Stimulated activated CD4-positive, alpha-beta T cell treated with anti-CD3 and anti-CD28 coated beads, Interleukin-12 subunit alpha, Interleukin-12 subunit beta, amount 100 ng/mL, for 4 hours (primary cell): ENCODE measurements around the gene RBM10.
"Not testable (repeated sequence)": the region's sequence is repeated elsewhere in the genome, so short reads cannot be mapped to it uniquely, and the experiment has no call there.

Experiments
- DNase-seq: peaks from one replicate; pipeline ENCODE4 v3.0.0-alpha.2; 2020

RBM10 gene, protein sequence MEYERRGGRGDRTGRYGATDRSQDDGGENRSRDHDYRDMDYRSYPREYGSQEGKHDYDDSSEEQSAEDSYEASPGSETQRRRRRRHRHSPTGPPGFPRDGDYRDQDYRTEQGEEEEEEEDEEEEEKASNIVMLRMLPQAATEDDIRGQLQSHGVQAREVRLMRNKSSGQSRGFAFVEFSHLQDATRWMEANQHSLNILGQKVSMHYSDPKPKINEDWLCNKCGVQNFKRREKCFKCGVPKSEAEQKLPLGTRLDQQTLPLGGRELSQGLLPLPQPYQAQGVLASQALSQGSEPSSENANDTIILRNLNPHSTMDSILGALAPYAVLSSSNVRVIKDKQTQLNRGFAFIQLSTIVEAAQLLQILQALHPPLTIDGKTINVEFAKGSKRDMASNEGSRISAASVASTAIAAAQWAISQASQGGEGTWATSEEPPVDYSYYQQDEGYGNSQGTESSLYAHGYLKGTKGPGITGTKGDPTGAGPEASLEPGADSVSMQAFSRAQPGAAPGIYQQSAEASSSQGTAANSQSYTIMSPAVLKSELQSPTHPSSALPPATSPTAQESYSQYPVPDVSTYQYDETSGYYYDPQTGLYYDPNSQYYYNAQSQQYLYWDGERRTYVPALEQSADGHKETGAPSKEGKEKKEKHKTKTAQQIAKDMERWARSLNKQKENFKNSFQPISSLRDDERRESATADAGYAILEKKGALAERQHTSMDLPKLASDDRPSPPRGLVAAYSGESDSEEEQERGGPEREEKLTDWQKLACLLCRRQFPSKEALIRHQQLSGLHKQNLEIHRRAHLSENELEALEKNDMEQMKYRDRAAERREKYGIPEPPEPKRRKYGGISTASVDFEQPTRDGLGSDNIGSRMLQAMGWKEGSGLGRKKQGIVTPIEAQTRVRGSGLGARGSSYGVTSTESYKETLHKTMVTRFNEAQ

DNA sequence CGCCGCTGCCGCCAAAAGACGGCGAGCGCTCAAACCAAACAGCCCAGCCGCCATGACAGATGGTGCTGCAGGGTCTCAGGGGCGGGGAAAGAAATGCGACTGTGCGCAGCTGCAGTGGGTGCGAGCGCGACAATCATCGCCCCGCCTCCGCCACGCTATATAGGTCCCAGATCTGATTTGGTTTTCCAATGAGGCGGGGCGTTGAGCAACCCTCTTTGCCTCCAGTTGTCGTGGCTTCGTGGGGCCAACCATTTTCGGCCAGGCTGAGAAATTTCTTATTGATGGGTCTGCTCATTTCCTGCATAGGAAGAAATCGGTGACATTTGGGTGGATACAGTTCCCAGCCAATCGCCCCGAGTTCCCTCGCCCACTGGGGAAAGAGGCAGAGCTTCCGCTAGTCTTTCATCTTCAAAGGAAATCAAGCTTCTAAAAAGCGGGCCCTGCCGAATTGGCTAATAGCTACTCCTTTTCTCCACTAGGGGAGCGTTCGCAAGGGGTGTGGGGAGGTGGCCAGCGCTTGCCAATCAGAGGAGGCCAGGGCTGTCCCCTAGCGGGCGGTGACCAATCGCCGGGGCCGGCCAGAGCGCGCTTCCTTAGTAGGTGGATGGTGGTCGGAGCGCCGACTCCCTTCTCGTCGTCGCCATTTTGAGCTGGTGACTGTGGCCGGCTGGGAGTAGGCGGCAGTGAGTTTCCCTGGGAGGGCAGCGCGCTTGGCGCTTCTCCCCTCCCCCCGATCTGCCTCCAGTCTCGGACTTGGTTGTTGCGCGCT is at the start of gene RBM10, which contains the start of gene NDUFB11:
TSS of gene RBM10 (plus strand) at position 596 of the 769 bp plus-strand sequence. CDS start 2,261 bp downstream, outside the sequence.
TSS of gene NDUFB11 (minus strand) at position 77 of the 769 bp plus-strand sequence. CDS start at position 54, 23 bp downstream.
- peak; percentile 80 for DNase-seq

- no peak for DNase-seq
Observed at GRCh38 chrX:47097018-47097417, 48.0 kb upstream of the RBM10 start.

DNA sequence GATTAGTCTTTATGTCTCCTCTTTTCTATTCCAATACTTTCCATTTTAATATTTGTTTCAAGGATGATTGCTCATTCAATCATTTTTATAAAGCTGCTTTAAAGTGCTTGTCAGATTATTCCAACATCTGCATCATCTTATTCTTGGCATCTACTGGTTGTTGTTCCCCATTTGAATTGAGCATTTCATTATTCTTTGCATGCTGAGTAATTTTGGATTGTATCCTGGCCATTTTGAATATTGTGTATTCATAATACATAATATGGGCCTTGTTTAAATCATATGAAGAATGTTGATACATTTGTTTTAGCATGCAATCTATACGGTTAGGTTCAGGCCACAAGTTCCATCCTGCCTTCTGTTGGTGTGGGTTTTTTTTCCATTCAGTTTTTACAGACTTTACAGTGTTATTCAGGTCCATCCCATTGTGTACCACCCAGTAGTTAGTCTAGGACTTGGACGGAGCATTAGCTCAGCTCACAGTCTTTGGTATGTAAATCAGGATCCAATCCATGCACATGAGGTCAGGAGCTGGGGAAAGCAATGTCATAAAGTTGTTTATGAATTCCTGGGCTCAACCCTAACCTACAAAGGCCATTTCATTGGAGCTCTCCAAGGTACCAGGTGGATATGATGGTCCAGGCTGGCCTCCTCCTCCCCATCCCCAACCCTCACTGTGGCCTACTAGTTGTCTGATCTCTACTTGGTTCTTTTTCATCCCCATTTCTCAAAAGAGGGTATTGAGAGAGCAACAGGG is 46.5 kb upstream of the RBM10 start:
- no peak for DNase-seq

GRCh38 chrX:47101206-47101605 is 43.8 kb upstream of the RBM10 start:
- no peak for DNase-seq

GRCh38 chrX:47110936-47111615 is 33.9 kb upstream of the RBM10 start:
- not testable (repeated sequence) for DNase-seq

GRCh38 chrX:47112316-47112954 is 32.6 kb upstream of the RBM10 start:
- DNase-seq, result no peak

DNA sequence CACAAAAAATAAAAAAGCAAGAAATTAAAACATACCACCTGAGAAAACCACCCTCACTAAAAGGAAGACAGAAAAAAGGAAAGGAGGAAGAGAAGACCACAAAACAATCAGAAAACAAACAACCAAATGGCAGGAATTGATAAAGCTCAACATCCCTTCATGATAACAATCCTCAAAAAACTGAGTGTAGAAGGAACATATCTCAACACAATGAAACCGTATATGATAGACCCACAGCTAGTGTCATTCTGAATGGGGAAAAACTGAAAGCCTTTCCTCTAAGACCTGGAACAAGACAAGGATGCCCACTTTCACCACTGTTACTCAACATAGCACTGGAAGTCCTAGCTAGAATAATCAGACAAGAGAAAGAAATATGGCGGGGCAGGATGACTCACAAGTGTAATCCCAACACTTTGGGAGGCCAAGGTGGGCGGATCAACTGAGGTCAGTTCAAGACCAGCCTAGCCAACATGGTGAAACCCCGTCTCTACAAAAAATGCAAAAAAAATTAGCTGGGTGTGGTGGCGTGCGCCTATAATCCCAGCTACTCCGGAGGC is 28.4 kb upstream of the RBM10 start:
- not testable (repeated sequence) for DNase-seq

DNA sequence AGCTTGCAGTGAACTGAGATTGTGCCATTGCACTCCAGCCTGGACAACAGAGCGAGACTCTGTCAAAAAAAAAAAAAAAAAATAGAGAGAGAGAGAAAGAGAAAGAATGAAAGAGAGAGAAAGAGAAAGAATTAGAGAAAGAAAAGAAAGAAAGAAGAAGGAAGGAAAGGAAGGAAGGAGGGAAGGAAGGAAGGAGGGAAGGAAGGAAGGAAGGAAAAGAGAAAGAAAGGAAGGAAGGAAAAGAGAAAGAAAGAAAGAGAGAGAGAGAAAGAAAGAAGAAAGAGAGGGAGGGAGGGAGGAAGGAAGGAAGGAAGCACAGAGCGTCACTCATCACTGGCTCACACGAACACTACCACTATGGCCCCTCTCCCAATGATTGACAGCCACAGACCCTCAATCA is 20.6 kb upstream of the RBM10 start:
- DNase-seq, result not testable (repeated sequence)

GRCh38 chrX:47129157-47129898 is 15.7 kb upstream of the RBM10 start:
- DNase-seq, result peak; percentile 79

DNA sequence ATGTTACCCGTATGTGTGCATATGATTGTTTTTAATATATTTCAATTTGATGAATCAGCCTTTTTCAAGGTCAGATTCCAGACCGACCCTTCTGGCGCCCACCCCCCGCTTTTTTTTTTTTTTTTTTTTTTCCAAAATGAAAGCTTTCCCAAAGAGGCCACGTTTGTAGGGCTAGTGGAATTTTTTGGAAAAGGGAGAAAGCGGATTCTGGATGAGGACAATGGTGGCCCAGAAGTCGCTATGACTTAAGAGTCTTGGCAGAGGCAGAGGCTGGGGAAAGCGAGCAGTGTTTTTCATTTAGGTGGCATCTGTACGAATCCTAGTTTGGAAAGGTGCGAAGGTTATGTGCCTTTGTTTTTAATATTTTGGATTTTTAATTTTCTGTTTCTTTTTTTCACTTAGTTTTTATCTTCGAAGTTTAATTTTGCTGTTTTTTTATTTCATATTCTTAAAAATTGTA is 15.1 kb upstream of the RBM10 start:
- no peak for DNase-seq

GRCh38 chrX:47133493-47133892 is 11.5 kb upstream of the RBM10 start:
- no peak for DNase-seq

DNA sequence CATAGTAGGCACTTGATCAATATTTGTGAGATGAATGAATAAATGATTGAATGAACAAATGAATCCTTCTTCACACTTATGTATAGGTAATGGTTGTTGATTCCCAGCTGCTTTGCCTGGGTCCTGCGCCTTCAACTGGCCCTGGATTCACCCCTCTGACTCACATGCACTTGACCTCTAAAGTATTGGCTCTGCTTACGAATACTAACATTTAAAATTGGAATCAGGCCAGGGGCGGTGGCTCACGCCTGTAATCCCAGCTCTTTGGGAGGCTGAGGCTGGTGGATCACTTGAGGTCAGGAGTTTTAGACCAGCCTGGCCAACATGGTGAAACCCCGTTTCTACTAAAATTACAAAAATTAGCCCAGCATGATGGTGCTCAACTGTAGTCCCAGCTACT is 9.4 kb upstream of the RBM10 start:
- not testable (repeated sequence) for DNase-seq

DNA sequence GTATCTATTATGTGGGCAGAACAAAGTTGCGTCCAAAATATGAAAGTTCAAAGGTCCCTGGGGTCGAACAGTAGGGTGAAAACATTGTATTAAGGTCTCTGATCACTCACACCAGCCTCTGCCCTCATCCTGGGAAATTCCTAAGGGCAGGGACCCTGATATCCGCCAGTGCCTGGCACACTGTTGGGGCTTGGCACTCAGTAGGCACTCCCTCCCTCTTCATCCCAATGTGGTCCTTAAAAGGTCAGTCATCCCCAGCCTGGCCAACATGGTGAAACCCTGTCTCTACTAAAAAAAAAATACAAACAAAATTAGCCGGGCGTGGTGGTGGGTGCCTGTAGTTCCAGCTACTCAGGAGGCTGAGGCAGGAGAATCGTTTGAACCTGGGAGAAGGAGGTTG is 6.8 kb upstream of the RBM10 start:
- no peak for DNase-seq

GRCh38 chrX:47143894-47144625 is 961 bp upstream of the RBM10 start:
- DNase-seq, result peak; percentile 22

- DNase-seq, result no peak
Observed at GRCh38 chrX:47145395-47146120, 537 bp downstream of the RBM10 start.

- no peak for DNase-seq
Observed at GRCh38 chrX:47146121-47146935, 1.3 kb downstream of the RBM10 start.
